Suppressor macrophage (primary cell): ENCODE data around the gene MUC2.

ENCODE experiments used
- DNase-seq, 4 experiments: peaks; one replicate each; pipeline ENCODE4 v3.0.0-alpha.2; 2020 to 2022

The MUC2 gene

DNA sequence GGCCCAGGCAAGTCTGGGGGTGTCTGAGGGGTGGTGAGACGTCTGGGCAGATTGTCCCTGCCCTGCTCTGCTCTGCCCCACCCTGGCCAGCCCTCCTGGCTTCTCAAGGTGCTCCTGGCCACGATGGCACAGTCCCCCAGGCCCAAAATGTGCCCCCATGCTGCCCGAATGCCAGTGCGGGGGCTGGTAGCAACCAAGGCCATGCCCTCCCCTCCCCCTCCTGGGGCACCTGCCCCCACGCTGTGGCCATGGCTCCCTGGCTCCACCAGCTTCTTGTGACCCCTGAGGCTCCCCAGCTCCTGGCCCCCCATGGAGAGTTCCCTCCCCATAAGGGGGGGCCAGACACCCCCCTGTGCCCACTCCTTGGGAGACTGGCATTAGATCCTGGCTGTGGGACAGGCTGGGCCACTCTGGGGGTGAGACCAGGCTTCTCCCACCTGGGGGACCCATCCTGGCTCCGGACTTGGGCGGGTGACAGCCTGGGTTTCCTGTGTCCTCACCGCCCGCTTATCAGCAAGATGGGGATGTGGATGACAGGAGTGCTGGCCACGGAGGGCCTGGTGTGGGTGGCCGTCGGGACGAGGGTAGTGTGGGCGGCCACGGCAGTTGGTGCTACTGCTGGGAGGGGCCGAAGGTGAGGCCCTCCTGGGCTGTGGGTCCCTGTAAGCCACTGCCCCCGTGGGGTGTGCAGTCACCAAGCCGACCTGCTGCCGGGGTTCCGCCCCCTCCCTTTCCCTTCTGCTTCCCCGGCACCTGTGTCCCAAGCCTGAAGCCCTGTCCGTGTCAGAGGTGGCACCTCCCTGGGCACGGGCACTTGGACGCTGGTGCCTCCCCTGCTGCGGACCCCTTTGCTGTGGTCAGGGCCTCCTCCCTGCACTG is 22.3 kb upstream of the MUC2 start:
- DNase-seq = no peak

DNA sequence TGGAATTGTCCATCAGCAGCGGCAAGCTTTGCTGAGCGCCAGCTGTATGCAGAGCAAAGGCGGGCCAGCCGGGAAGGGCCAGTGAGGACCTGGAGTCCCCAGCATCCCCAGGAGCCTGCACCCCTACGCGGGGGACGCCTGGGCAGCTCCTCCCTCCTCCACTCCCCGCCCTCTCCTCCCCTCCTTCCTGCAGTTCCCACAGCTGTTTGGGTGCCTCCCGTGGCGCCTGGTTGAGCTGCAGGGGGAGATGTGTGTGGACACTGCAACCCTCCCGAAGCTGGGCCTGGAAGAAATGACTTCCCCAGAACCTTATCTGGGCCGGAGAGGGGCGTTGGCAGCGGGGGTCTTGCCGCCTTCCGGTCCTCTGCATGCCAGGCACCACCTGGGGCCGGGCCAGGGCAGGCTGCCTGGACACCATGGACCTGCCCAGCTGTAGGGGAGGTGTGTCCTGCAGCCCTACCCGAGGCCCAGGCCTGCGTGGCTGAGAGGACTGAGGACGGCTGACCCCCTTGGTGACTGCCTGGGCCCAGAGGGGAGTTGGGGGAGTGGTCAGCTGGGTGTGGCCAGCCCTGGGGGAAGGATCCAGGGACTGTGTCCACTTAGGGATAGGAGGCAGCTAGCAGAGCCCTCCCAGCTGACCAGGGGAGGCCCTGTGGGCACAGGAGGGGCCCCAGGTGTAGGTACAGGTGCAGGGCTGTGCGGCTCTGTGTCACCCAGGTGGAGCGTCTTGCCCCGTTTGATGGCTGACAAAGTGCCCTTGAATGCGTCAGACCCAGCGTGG is 21.4 kb upstream of the MUC2 start:
- DNase-seq = no peak

GRCh38 chr11:1054143-1055108 is 20.2 kb upstream of the MUC2 start:
- DNase-seq = no peak

- DNase-seq = no peak
Observed at GRCh38 chr11:1055109-1055703, 19.5 kb upstream of the MUC2 start.

DNA sequence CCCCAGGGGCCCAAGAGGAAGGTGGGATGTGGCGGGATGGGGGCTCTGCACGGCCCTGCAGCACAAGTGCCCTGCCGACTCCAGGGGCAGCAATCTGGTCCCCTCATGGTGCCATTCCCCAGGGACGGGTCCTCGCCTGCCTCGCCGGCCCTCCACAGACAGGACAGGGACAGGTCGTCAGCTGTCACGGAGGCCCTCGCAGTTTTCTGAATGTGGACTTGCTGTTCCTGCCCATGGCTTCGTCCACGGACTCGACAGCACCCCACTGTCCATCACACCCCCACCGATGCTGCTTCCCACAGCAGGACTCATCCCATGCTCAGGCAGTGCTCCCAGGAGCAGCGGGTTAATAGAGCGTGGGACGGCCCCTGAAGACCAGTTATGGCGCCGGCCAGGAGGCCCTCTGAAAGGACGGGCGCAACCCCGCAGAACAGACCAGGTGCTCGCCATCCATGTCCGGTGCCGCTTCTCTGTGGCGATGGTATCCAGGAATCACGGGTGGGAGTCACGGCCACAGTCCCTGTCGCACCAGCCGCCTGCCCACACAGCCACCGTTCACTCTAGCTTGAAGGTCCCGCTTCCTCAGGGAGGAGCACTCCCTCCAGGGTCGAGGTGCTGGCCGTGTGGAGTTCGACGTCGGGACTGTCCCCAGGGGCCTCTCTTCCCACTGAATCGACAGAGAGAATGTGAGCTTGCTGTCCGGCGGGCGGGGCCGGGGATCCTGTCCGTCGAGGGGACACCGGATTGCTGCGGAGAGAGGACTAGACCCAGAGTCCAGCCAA is 18.5 kb upstream of the MUC2 start:
- no peak for DNase-seq

DNA sequence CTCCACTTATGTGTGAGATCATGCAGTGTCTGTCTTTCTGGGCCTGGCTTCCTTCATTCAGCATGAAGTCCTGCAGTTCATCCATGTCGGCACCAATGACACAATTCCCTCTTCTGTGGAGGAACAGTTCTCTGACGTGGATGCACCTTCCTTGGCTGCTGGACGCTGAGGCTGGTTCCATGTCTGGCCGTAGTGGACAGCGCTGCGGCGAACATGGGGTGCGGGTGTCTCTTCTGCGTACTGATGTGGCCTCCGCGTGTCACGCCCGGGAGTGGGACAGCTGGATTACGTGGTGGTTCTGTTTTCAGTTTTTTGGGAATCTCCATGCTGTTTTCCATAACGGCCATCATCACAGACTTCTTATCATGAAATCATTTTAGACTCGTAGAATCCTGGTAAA is 16.9 kb upstream of the MUC2 start:
- DNase-seq = no peak

DNA sequence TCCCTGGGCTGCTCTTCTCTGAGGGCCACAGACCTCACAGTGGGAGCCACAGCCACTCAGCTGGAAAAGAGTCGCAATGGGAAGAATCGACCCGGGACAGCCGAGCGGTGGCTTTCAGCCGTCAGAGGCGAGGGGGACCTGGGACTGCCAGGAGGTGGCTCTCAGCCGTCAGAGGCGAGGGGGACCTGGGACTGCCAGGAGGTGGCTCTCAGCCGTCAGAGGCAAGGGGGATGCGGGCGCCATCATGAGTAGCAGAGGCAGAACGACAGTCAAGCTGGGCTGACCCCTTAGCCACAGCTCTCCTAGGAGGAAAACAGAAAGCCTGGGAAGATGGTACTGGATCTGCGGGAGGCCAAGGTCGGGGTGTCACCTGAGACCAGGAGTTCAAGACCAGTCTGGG is 14.9 kb upstream of the MUC2 start:
- DNase-seq = no peak

DNA sequence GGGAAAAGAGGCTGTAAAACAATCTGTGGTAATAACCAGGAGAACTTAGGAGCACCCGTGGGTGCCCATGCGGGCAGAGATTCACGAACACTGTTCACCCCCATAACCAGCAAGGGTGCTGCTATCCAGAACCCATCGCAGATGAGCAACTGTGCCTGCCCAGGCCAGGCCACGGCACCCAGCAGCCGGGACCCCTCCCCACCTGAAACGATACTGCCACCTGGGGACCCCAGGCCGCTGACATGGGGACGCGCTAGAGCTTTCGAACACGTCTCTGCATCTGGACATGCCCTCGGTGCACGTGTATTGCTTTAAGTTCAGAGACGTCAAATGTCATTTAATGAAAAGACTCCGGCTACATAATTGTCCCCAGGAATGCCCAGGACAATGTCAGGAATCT is 14.3 kb upstream of the MUC2 start:
- no peak for DNase-seq

DNA sequence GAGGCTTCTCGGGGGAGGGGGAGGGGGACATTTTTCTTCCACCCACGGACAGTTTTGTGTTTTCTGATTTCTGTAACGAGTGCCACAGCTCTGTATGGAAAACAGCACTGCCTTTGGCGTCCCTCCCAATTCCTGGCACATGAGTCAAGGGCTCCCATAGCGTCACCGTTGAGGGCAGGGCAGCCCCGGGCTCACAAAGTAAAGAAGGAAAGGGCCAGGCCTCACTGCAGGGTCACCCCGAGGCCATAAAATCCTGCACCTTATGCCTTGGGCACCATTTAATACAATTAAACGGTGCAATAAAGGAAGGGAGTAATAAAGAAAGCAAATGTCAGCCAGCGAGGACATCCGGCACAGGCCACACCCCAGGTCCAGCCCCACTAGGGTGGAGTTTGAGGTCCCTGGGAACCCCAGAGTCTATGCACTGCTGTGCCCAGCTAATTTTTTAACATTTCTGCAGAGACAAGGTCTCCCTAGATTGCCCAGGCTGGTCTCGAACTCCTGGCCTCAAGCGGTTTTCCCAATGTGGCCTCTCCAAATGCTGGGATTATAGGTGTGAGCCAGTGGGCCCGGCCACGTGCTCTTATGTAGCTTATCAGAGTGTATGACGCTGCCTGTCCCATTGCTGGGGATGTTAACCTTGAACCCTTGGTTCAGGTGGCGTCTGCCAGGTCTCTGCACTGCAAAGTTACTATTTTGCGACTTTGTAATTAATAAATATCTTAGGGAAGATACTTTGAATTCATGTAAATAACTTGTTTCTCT is 13.6 kb upstream of the MUC2 start:
- DNase-seq = no peak

- DNase-seq = no peak
Observed at GRCh38 chr11:1062075-1062820, 12.4 kb upstream of the MUC2 start.

- peak; percentile 9 to 80 (median 52) for DNase-seq
Observed at GRCh38 chr11:1064167-1064566, 10.5 kb upstream of the MUC2 start.

DNA sequence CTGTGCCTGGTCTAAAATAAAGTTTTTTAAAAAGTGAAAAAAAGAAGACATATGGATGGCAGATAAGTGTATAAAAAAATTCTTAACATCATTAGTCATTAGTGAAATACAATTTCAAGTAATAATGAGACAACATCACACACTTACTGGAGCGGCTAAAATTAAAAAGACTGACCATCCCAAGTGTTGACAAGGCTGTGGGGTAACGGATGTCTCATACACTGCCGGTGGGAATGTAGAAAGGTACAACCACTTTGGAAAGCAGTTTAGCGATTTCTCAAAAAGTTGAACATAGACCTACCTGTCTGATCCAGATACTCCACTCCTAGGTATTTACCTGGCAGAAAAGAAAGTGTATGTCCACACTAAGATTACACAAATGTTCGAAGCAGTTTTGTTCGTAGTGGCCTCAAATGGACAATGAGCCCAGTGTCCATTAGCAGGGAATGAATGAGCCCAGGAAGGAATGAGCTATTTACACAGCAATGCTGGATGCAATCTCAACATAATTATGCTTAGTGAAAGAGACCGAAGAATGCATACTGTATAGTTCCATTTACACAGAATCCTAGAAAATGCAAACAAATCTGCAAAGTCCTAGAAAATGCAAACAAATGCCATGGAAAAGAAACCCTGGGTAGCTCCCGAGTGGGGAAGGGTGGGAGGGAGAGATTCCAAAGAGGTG is 6.7 kb upstream of the MUC2 start:
- DNase-seq = no peak

- no peak for DNase-seq
Observed at GRCh38 chr11:1069740-1070139, 4.9 kb upstream of the MUC2 start.

DNA sequence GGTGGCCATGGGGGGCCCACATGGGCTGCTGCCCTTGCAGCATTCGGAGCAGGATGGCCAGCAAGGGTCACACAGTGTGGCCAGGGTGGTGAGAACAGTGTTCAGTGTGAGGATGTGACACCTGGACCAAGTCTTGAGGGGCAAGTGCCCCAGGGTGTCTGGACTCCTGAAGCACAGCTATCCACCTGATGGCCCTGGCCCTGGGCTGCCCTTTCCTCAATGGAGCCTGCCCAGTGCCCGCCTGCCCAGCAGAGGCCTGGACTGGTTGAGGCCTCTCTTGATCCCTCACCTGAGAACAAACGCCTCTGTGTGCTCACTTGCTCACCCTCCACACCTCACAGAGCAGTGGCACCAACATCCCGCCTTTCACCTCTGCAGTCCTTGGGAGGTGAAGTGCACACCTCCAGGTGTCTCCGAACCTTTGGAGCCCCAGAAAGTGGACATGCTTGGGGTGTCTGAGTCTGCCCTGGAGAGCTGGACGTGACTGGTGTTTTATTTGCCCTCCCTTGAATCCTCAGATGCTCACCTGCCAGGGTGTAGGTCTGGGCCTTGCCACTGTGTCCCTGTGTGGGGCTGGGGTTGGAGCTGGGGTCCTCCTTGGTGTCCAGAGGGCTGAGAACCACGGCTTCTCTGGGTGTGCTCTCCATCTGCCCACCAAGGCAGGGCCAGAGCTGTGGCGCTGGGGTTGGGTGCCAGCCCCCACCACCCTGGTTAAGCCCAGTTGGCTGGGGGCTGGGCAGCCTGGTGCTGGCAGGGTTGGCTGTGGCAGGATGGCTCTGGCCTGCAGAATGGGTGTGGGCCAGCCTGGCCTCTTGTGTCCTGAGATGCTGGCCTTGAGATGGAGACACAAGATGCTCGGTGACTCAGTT is 3.8 kb upstream of the MUC2 start:
- DNase-seq = no peak

GRCh38 chr11:1071571-1072115 is 3.0 kb upstream of the MUC2 start:
- peak in 1 of 4 experiments; percentile 10 for DNase-seq

DNA sequence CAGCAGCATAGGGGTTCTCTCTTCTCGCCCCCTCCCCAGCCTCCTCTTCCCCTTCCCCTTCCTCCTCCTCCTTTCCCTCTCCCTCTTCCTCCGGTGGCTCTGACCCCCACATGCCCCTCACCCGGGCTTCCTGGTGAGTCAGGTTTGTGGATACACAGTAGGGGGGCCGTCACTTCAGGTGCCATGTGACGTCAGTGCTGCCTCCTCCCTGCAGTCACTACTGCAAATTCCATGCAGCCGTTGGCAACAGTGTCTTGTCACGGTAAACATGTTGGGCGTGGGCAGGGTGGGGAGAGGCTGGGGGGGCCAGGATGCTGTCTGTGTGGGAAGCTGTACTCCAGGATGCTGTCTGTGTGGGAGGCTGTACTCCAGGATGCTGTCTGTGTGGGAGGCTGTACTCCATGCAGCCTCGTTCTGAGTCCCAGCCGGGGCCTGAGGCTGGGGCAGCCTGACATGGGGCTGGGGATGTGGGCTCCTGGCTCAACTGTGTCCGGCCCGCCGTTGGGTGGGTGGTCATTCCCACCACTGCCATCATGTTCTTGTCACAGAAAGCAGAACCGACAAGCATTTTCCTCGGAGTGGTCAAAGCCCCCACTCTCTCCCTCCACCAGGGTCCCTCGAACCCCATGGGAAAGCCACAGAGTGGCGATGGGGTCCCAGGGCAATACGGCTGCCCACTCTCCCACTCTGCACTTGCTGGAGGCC is 2.4 kb upstream of the MUC2 start:
- peak in 1 of 4 experiments; percentile 13 for DNase-seq

DNA sequence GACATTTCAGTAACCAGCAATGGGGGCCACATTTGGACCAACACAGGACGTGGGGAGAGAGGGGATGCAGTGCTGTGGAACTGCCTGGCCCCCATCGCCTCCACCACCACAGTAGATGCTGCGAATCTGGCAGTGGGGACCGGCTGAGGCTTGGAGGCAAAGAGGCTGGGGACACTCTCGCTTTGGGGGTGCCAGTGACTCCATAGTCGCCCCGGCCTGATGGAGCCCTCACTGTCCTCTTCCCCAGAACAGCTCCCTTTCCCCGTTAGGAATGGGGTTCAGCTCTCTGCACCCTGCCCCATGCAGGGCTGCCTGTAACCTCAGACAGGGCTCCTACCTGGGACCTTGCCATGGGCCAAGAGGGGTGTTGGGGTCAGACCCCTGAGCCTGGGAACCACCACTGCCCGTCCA is 1.8 kb upstream of the MUC2 start:
- DNase-seq = no peak
